ENCODE data around the gene JTB. TPM values are rescaled to one million over a fixed set of nuclear protein-coding genes. Genes with fewer than 3 reads are reported as not detected.
"Not testable (repeated sequence)": the region's sequence is repeated elsewhere in the genome, so short reads cannot be mapped to it uniquely, and the experiment has no call there.

Gene JTB
- polyA plus RNA-seq, 1 of the 3 experiments (the other 2 are of a cell fraction) = 118 TPM

GRCh38 chr1:154014154-154014907 lies 36.9 kb upstream of the JTB start:
- POLR2A ChIA-PET = no interaction called here
- no peaks in the 10 kb centered on the region for H3K9me2 ChIP-seq
- H4K20me1 ChIP-seq (ENCODE audit: insufficient read depth) = no peaks in the 10 kb centered on the region
- no peaks in the 10 kb centered on the region for H3F3A ChIP-seq (replicated peaks; ENCODE audit: insufficient read depth)
- H3K4me1 ChIP-seq (ENCODE audit: control insufficient read depth in 1 of 2, insufficient read depth in 2 of 2, low read depth in 1 of 2, low read length in 1 of 2) = no peaks in the 10 kb centered on the region
- no peaks in the 10 kb centered on the region for H3K9me3 ChIP-seq
- no peaks in the 10 kb centered on the region for H3K36me3 ChIP-seq (replicated peaks in 1 of 2; ENCODE audit: control insufficient read depth in 1 of 2, insufficient read depth in 2 of 2, low read length in 1 of 2)
- no peaks in the 10 kb centered on the region for H3K79me2 ChIP-seq (ENCODE audit: insufficient read depth)
- H3K9ac ChIP-seq = no peak overlapping the region
- no peak for DNase-seq
- CTCF ChIA-PET = no interaction called here
- TF ChIP-seq ZBTB33 (IDR thresholded peaks at IDR 0.05; ENCODE audit: borderline replicate concordance, low read depth) (no peak), FOSL2 (IDR thresholded peaks at IDR 0.05; ENCODE audit: borderline replicate concordance, low read depth) (no peak), EZH2phosphoT487 (IDR thresholded peaks at IDR 0.05; ENCODE audit: borderline replicate concordance, low read depth) (no peak), POLR2AphosphoS5 (IDR thresholded peaks at IDR 0.05; ENCODE audit: low read depth, low read length) (no peak), YY1 (IDR thresholded peaks at IDR 0.05; ENCODE audit: low read depth) (no peak), JUND (IDR thresholded peaks at IDR 0.05) (no peak), FOXJ3 (CRISPR knock-in tag; IDR thresholded peaks at IDR 0.05) (no peak), USF2 (IDR thresholded peaks at IDR 0.05; ENCODE audit: borderline replicate concordance, low read depth, low read length) (no peak), TAF1 (IDR thresholded peaks at IDR 0.05; ENCODE audit: borderline replicate concordance, low read depth, low read length) (no peak), RFX5 (IDR thresholded peaks at IDR 0.05; ENCODE audit: low read length) (no peak), USF1 (IDR thresholded peaks at IDR 0.05; ENCODE audit: borderline replicate concordance, low read depth) (no peak), PBX3 (IDR thresholded peaks at IDR 0.05) (no peak), GATA2 (CRISPR knock-in tag; IDR thresholded peaks at IDR 0.05) (no peak), SMC3 (IDR thresholded peaks at IDR 0.05; ENCODE audit: low read depth, low read length) (no peak), MXI1 (IDR thresholded peaks at IDR 0.05; ENCODE audit: low read depth, low read length) (no peak), REST (IDR thresholded peaks at IDR 0.05; ENCODE audit: low read depth, low read length) (no peak)
- no peak overlapping the region for H3K4me3 ChIP-seq (ENCODE audit: low read depth in 2 of 2, low read length in 1 of 2)
- no peaks in the 10 kb centered on the region for H3K27me3 ChIP-seq (ENCODE audit: insufficient read depth)
- WGBS (ENCODE audit: low lambda C conversion rate) = 18% methylated on average over 3 of the region's 3 CpGs
- no peak overlapping the region for H3K4me2 ChIP-seq
- H3K27ac ChIP-seq (ENCODE audit: low read depth in 2 of 2, low read length in 1 of 2) = no peak overlapping the region
- H2AFZ ChIP-seq (ENCODE audit: low read depth) = no peak overlapping the region

- H3K36me3 ChIP-seq (replicated peaks in 1 of 2; ENCODE audit: control insufficient read depth in 1 of 2, insufficient read depth in 2 of 2, low read length in 1 of 2); H3K9me2 ChIP-seq; DNase-seq; H3K27ac ChIP-seq (ENCODE audit: low read depth in 2 of 2, low read length in 1 of 2); H3K27me3 ChIP-seq (ENCODE audit: insufficient read depth); H2AFZ ChIP-seq (ENCODE audit: low read depth); H3K79me2 ChIP-seq (ENCODE audit: insufficient read depth); H3K4me3 ChIP-seq (ENCODE audit: low read depth in 2 of 2, low read length in 1 of 2); H4K20me1 ChIP-seq (ENCODE audit: insufficient read depth); H3K9ac ChIP-seq; H3K4me1 ChIP-seq (ENCODE audit: control insufficient read depth in 1 of 2, insufficient read depth in 2 of 2, low read depth in 1 of 2, low read length in 1 of 2); POLR2A ChIA-PET; H3K9me3 ChIP-seq; H3F3A ChIP-seq (replicated peaks; ENCODE audit: insufficient read depth); CTCF ChIA-PET; H3K4me2 ChIP-seq: not testable (repeated sequence)
- 85% methylated on average over 10 of the region's 14 CpGs for WGBS (ENCODE audit: low lambda C conversion rate)
Observed at GRCh38 chr1:154012543-154012942, 35.1 kb upstream of the JTB start.
